CD4-positive, alpha-beta T cell treated with Interleukin-6 for 4 hours (primary cell): Measurements from ENCODE around the gene SYTL4.
"Not testable (repeated sequence)": the region's sequence is repeated elsewhere in the genome, so short reads cannot be mapped to it uniquely, and the experiment has no call there.

Source experiments
- DNase-seq: peaks from one replicate; pipeline ENCODE4 v3.0.0-alpha.2; 2020; ENCODE audit warnings: mixed read lengths

Gene SYTL4

DNA sequence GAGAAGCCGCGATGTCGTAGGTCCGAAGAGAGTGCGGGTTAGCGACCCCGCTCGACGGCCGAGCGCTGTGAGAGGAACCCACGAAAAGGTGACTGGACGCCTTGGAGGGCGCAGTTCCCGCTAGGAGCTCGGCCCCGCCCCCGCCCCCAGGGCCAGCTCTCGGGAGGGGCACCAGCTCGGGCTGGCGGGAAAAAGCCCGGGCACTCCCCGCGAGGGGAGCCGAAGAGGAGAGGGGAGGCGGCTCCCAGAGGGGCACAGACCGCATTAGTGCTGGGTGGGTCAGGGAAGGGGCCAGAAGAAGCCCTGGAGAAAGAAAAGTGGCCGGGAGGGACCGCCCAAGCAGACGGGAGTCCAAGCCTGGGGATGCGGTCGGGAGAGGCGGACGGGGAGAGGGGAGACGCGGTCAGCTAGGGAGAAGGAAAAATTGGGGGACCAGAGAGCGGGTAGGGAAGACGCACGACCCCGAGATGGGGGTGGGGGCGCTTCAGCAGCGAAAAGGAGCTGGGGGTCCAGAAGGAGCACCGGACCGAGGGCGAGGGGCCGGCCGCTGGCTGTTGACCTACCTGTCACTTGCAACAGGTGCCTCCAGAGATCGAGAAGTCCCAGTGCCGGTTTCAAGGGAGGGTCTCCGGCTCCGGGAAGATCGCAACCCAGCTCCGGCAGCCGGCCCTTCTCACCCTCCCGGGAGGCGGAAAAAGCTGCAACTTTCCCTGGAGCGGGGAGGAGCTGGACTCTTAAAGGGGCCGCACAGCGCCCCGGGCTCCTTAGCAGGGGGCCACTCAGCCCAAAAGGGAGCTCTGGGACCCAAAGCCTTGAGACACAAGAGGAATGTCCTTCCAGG, at the start of gene SYTL4:
TSS of gene SYTL4 (minus strand) at position 681 of the 841 bp plus-strand sequence. CDS start 30,084 bp downstream, outside the sequence.
- no peak for DNase-seq

DNA sequence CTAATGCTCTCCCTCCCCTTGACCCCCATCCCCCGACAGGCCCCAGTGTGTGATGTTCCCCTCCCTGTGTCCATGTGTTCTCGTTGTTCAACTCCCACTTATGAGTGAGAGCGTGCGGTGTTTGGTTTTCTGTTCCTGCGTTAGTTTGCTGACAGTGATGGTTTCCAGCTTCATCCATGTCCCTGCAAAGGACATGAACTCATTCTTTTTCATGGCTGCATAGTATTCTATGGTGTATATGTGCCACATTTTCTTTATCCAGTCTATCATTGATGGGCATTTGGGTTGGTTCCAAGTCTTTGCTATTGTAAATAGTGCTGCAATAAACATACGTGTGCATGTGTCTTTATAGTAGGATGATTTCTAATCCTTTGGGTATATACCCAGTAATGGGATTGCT, 37.5 kb upstream of the SYTL4 start:
- DNase-seq = not testable (repeated sequence)

DNA sequence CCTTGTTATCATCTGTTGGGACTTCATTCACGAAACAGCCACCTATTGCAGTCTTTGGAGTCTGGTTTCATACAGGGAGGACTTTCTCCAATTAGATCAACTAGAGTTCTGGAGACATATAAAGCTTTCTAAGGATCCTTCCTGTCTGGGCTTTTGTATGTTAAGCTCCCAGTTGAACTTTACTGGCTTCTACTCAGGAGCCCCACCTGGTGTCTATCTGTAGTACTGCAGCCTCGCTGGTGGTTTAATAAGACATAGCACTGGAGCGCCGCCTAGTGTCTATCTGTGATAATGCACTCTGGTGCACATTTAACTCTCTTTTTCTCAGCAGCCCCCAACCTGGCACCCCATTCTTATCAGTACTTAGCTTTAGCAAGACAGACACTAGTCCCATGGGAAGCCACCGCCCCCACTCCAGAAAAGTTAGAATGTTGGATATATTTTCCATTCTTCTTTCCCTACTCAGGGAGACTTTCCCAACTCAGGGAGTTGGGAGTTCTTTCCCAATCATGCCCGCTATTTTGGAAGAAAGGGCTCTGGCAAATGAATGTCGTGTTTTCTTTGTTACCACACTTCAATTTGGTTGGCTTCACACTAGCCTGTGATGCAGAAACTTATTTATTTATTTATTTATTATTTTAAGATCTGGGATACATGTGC, 36.9 kb upstream of the SYTL4 start:
- peak; percentile 89 for DNase-seq

DNA sequence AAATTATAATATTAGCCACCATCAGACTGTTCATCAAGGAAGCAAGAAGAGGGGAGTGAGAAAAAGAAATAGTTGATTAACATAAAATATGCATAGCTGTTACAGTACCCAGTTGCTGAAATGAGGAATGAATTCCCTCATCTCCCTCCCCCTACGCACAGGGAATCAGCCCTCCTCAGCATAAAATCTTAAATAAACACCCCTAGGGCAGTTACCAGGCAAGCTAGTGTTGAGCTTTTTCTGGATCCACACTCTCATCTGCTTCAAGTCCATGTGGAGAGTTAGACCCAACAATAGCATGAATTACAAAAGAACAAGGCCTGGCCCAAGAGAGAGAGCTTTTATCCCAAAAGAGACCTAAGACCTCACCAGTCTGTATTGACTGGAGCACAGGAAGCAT, 19.0 kb upstream of the SYTL4 start:
- DNase-seq = no peak

DNA sequence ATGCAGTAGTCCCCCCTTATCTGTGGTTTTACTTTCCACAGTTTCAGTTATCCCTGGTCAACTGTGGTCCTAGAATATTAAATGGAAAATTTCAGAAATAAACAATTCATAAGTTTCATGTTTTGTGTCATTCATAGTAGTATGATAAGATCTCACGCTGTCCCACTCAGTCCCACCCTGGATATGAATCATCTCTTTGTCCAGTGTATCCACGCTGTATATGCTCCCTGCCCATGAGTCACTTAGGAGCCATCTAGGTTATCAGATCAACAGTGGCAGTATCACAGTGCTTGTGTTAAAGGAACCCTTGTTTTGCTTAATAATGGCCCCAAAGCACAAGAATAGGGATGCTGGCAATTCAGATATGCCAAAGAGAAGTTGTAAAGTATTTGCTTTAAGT, 16.2 kb upstream of the SYTL4 start:
- no peak for DNase-seq

DNA sequence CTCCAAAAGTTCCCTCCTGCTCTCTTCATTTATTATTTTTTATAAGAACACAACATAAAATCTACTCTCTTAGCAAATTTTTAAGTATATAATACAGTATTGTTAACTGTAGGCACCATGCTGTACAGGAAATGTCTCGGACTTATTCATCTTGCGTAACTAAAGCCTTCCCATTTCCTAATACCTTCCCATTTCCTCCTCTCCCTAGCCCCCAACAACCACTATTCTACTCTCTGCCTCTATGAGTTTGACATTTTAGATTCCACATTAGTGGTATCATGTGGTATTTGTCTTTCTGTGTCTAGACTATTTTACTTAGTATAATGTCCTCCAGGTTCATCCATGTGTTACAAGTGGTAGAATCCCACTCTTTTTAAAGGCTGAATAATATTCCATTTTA, 15.8 kb upstream of the SYTL4 start:
- no peak for DNase-seq

DNA sequence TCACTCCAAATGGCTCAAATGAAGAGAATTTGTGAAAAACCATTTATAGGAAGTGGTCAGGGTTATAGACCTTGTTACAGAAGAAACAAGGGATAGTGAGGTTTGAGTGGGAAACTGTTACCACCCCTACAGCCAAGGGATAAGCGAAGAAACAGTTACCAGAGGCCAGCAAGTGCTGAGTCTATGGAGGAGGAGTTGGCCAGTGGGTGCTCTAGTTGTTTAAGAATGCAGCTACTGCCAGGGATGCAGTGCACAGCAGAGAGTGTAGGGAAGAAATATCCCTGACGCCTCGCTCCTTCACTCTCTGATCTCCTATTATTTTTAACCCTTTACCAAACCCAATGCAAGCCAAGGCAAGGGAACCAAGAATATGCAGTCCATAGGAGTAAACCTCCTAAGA, 15.2 kb upstream of the SYTL4 start:
- no peak for DNase-seq

DNA sequence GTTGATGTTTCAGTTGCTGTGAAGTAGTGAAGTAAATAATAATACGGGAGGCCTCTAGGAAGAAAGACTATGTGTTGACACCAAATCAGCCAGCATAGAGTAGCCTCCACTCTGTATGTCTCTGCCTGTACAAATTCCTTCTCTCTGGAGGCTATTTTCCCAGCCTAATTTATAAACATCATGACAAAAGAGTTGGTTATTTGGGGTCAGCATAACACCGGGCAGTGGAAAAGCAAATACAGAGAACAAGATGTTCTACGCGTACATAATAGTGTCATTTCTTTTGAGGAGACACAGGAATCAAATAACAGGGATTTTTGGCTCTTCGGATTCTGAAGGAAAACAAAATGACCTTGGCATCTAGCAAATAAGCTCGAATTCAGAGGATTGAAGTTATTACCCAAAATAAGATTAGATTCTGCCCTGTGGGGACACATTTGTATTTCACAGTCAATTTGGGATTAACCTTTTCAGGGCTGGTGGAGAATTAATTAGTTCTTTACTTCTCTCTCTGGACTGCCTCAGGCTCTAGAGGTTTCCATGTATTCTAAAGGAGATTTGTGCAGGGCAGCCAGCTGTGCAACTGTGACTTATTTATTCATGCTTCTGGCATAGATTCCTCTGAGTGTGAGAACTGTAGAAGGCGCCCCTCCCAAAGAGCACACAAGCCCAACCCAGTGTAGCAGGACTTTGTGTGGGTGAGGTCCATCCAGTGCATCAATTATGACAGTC, 14.1 kb upstream of the SYTL4 start:
- DNase-seq = no peak

DNA sequence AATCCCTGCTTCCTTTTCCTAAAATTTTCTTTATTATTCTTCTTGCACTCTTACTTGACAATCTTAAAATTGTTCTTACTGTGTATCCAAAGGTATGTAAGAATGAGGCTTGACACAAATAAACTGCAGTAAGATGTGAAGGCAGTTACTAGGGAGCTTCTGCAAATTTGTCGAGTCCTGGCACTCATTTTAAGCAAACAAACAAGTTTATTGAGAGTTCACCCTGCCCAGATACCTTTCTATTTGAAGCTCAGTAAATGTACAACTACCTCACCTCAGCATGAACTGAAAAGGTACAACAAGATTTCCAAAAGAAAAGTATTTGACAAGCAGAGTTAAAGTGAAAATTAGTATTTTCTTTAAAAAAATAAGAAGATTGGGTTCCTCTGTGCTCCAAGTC, 13.3 kb upstream of the SYTL4 start:
- DNase-seq = no peak

DNA sequence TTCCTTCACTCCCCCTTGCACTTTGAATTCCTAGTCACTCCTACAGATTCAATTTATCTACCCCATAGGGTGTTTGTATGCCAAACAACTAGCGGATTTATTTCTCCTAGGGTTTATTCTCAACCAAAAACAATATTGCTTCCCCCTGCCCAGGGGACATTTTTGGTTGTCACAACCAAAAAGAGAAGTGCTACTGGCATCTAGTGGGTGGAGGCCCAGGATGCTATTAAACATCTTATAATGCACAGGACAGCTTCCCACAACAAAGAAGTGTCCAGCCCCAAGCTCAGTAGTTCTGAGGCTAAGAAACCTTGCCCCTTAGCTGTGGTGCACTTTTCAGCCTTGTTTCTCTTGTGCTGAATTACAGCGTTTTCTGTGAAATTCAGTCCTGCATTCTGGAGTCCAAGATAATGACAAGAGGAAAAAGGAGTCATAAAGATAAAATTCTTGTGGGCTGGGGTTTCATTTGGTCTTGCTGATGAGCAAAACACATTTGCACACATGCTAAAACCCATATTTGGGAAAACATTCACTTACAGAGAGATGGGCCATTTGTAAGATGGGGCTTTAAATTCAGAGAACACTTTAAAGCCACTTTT, 11.2 kb upstream of the SYTL4 start:
- DNase-seq = no peak

DNA sequence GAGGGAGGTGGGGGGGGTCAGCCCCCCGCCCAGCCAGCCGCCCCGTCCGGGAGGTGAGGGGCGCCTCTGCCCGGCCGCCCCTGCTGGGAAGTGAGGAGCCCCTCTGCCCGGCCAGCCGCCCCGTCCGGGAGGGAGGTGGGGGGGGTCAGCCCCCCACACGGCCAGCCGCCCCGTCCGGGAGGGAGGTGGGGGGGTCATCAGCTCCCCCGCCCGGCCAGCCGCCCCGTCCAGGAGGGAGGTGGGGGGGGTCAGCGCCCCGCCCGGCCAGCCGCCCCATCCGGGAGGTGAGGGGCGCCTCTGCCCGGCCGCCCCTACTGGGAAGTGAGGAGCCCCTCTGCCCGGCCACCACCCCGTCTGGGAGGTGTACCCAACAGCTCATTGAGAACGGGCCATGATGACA, 7.9 kb downstream of the SYTL4 start:
- not testable (repeated sequence) for DNase-seq

DNA sequence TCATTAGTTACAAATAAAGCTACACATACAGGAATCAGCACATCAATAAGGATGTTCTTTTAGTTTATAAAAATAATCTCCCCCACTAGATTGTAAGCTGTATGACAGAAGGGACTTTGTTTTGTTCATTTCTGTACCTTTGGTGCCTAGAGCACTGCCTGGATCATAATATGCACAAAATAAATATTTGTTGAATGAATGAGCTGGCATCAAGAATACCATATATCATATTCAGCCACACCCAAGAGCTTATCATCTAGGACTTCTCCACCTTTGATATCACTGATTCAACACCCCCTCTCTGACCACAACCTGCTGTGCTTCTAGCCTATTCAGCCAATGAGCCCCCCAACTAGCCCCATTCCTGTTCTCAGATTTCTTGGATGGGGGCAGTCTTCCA, 10.6 kb downstream of the SYTL4 start:
- DNase-seq = no peak

DNA sequence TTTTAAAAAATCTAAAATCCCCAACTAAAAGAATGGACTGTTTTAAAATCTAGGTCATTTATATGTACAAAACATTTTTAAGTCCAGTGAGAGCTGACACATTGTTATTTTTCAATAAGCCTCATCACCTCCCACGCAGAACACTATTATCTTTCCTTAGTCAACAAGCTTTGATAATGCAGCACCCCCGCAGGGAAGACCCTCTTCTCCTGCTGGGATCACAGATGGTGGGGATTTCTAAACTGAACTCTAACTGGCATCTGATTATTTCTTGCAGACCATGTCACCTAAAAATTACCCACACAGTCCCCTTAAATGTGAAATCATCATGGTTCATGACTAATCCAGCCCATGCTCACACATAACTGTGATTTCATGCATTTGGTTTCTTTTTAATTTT, 11.6 kb downstream of the SYTL4 start:
- no peak for DNase-seq

DNA sequence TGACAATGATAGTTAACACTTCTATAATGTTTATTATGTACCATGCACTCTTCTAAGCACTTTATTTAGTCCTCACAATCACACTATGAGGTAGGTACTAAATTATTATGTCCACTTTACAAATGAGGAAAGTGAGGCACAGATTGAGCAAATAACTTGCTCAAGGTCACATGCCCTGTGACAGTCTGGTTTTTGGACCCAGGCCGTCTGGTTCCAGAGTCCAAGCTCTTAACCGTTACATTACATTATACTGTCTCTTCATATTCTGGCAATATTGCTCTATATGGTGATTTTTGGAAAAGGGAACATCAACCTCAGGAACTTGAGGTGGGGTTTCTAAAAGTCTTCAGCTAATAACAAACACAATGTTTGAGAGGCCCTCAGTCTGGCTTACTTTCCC, 12.8 kb downstream of the SYTL4 start:
- no peak for DNase-seq

DNA sequence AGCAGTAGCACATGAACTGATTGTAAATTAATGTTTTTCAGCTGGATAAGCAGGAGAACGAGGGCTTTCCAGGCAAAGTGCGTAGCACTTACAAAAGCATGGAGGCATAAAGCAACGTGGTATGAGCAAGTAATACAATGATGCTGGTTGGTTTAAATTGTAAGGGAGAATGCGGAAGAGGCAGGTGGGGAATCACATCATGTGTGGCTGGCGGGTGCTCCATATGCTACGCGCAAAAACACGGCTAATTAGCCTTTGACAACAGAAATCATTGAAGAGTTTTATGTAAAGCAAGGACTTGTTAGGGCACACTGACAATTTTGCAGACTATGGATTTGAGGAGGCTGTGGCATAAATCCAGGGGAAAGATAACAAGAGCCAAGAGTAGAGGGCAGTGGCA, 14.6 kb downstream of the SYTL4 start:
- DNase-seq = no peak

DNA sequence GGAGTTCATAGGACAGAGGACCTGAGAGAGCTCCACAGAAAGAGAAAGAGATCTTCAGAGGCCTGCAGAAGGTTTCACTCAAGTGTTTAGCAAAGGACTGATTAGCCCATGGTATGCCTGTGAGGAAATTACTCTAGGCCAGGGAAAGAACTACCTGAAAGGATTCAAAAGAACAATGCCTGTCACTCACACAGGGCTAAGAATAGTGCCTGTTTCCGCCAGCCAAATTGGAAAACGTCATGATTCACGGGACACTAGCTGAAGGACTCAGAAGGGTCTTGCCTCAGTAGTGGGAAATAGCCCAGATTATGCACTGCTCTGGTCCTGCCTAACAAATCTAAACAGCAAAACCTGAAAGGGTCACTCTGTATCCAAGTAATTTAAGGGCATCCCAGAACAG, 21.1 kb downstream of the SYTL4 start:
- DNase-seq = no peak

DNA sequence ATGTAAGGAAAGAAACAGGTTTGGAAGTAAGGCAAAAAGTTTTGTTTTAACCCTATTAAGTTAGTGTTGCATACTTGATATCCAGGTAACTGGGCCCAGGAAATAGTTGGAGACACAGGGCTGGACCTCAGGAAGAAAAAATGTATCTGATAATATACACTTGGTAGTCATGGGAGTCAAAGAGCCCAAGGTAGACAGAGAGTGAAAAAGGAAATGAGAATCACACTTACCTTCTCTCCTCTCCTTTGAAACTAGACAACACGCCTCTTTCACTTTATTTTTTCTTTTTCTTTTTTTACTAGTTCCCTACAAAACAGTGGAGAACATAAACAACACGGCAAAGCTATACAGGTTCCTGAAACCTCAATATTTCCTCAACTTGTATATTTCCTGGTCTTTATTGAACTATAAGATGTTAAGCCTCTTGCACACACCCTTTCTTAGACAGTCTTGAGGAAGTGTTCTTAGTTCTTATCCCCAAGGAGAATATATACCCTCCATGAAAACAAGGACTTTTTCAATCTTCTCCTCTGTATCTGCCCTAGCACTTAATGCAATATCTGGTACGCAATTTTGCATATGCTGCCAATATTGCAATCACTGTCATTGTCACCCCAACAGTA, 27.2 kb downstream of the SYTL4 start:
- DNase-seq = no peak

DNA sequence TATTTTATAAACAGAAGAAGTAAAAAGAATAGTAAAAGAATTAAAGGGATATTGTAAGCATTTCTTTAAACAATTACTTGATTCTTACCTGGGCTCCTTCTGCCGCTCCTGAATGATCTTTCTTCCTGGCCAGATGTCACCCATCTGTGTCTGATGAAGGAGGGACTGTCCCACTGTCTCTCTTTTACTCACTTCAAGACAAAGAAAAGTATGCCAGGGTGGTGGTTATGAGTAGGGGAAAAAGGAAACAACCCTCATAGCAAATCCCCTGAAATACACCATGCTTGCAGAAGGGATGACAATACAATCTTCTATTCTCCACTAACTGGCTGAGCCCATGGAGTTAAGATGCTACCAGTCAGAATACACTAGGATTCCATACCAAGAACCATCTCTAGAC, 31.1 kb downstream of the SYTL4 start:
- DNase-seq = no peak

DNA sequence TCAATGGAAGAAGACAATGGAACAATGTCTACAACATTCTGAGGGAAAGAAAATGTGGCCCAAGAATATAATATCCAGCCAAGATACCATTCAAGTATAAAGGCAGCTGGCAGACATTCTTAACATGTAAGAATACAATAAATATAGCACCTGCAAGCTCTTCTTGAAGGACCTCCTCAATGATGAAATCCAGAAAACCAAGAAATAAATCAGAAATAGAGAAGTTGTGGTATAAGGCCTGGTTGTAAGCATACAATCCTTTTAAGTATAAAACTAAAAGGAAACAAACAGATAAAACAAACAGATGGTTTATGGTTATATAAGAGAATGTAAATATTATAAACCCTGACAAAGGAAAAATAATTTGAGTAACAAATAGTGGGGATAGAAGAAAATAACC, 33.4 kb downstream of the SYTL4 start:
- DNase-seq = no peak

DNA sequence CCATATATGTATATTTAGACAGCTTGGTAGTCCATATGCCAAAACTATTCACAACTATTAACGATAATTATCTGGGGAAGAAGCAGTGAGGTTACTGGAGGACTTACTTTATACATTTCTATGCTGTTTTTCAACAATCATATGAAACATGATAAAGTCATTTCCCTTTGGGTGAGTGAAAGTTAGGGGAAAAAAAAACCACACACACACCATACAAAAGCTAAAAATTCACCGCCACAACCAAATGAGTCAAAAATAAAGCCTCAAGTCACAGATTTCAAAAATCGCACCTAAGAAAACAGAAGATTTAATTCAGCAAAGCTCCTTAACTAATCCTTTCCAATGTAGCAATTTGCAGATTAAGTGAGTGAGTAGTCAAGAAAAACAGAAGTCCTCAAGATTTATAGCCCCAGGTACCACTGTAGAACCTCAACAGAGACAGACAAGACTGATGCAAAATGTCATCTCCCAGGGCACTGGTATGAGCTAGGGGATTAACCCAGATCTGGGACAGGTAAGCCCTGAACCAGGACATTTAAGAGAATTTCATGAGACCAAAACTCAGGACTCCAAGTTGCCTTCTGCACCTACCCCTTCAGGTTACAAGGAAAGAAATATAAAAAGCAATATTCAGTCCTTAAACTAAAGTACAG, 35.1 kb downstream of the SYTL4 start:
- DNase-seq = no peak

DNA sequence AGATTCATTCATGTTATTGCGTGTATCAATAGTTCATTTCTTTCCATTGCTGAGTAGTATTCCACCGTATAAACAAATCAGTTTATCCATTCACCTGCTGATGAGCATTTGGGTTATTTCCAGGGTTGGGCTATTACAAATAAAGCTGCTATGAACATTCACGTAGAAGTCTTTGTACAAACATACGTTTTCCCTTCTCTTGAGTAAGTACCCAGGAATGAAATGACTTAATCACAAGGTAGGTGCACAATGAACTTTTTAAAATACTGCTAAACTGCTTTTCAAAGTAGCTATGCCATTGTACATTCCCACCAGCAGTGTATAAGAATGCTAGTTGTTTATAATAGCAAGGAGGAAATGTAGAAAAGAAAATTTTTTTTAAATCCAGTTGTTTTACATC, 35.9 kb downstream of the SYTL4 start:
- DNase-seq = no peak

DNA sequence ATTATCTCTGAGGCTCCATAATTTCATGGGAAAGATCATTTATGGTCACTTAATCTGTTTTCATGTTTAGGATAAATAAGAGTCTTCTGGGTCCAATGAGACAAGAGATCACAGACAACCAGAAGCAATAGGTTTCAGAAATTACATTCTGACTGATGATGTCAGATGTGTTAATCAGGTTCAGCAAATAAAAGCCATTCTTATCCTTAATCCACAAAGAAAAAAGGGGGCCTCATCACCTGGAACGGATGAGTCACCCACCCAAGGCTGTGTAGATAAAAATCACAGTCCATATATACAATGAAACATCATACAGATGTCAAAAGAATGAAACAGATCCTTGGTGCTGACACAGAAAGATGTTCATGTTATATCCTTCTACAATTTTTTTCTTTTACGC, 36.6 kb downstream of the SYTL4 start:
- DNase-seq = no peak
